Measurements from ENCODE around the gene MCC. TPM values are rescaled to one million over a fixed set of nuclear protein-coding genes. Genes with fewer than 3 reads are reported as not detected.

Gene MCC
- total RNA-seq, 1 donor from 2014 or later = 33.9 TPM

DNA sequence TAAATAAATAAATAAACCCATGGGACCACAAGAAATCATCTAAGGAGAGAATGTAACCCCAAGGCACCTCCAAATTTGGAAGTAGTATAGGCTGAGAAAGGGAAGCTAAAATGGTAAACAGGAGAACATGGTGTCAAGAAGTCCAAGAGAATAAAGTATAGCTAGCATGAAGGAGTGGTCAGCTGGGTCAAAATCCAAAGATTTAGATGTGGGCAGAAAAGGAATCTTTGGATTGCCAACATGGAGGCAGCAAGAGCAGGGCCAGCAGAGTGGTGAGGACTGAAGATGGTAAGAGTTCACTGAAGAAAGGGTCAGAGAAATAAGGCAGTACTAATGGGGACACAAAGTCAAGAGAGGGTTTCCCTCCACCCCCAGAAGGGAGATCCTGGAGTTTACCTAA is 106.5 kb downstream of the MCC start:
- no peaks in the 10 kb centered on the region for H3K9me3 Mint-ChIP-seq
- H3K27me3 Mint-ChIP-seq (ENCODE audit: low read depth) = no peaks in the 10 kb centered on the region
- peaks cover 20% of the 10 kb centered on the region for H3K4me1 Mint-ChIP-seq
- no peak for DNase-seq (ENCODE audit: low spot score in 2 of 2, unreplicated experiment in 2 of 2)
- no peaks in the 10 kb centered on the region for H3K36me3 Mint-ChIP-seq
- TF ChIP-seq, protein P1, sequence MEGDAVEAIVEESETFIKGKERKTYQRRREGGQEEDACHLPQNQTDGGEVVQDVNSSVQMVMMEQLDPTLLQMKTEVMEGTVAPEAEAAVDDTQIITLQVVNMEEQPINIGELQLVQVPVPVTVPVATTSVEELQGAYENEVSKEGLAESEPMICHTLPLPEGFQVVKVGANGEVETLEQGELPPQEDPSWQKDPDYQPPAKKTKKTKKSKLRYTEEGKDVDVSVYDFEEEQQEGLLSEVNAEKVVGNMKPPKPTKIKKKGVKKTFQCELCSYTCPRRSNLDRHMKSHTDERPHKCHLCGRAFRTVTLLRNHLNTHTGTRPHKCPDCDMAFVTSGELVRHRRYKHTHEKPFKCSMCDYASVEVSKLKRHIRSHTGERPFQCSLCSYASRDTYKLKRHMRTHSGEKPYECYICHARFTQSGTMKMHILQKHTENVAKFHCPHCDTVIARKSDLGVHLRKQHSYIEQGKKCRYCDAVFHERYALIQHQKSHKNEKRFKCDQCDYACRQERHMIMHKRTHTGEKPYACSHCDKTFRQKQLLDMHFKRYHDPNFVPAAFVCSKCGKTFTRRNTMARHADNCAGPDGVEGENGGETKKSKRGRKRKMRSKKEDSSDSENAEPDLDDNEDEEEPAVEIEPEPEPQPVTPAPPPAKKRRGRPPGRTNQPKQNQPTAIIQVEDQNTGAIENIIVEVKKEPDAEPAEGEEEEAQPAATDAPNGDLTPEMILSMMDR (IDR thresholded peaks at IDR 0.05; ENCODE audit: unreplicated experiment) = no peak
- no peak overlapping the region for H3K27ac Mint-ChIP-seq
- no peak overlapping the region for H3K4me3 Mint-ChIP-seq

DNA sequence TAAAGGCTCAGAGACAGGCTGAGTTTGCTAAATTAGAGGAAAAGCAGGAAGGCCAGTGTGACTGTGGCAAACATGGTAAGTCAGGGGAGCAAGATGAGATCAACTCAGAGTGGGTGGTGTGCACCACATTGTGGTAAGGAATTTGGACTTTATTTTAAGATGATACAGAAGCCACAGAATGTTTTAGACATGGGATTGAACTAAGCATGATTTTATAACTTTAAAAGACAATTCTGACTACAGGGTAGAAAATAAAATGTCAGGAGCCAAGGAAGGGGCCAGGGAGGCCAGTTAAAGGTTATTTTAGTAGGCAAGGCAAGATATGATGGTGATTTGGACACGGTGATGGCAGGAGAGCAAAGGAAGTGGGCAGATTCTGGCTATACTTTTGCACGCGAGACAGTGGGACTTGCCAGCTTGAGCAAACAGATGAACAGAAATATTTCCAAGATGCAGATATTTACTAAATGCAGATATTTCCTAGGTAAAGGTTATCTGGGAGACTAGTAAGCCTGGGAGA is 107.4 kb downstream of the MCC start:
- H3K4me1 Mint-ChIP-seq = peaks cover 20% of the 10 kb centered on the region
- H3K4me3 Mint-ChIP-seq = no peak overlapping the region
- no peaks in the 10 kb centered on the region for H3K27me3 Mint-ChIP-seq (ENCODE audit: low read depth)
- TF ChIP-seq, protein P1 (IDR thresholded peaks at IDR 0.05; ENCODE audit: unreplicated experiment) = no peak
- no peak overlapping the region for H3K27ac Mint-ChIP-seq
- H3K9me3 Mint-ChIP-seq = no peaks in the 10 kb centered on the region
- DNase-seq (ENCODE audit: low spot score in 2 of 2, unreplicated experiment in 2 of 2) = no peak
- no peaks in the 10 kb centered on the region for H3K36me3 Mint-ChIP-seq

DNA sequence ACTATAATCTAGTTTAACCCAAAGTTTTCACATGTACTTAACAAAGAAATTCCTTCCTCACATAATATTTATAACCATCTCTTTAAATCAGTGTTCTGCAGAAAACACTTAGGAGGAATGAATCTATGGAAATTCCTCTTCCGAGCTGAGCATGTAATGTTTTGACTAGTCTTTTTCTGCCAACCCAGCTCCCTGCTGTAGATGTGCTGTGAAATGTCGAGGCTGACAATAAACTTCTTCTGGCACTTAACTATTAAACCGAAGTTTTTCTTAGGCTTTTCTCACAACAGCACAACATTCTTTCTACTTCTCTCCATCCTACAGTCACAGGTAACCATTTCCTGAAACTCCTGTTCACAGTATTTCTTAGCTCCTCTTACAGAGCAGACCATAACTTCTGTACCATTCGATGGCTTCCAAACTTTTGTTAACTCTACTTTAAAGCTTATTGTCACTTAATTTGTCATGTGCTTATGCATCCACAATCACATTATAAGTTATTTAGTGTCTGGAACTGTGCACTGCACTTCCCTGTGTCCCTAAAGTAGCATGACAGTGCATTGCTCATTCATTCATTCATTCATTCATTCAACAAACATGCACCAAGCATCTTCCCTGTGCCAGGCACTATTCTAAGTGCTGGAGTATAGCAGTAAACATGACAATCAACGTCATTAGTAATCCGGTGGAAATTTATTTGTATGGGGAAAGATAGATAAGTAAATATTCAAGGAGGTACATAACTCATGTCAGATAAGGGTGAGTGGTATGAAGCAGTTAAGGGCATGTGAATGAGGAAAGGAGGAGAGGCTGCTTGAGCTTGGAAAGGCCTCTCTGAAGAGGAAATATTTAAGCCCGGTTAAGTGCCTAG is 108.1 kb downstream of the MCC start:
- H3K4me1 Mint-ChIP-seq = peaks cover 20% of the 10 kb centered on the region
- no peaks in the 10 kb centered on the region for H3K27me3 Mint-ChIP-seq (ENCODE audit: low read depth)
- H3K36me3 Mint-ChIP-seq = no peaks in the 10 kb centered on the region
- no peak overlapping the region for H3K4me3 Mint-ChIP-seq
- H3K27ac Mint-ChIP-seq = peak overlapping the region; percentile 9
- H3K9me3 Mint-ChIP-seq = no peaks in the 10 kb centered on the region
- no peak for DNase-seq (ENCODE audit: low spot score in 2 of 2, unreplicated experiment in 2 of 2)
- TF ChIP-seq, protein P1 (IDR thresholded peaks at IDR 0.05; ENCODE audit: unreplicated experiment) = no peak

DNA sequence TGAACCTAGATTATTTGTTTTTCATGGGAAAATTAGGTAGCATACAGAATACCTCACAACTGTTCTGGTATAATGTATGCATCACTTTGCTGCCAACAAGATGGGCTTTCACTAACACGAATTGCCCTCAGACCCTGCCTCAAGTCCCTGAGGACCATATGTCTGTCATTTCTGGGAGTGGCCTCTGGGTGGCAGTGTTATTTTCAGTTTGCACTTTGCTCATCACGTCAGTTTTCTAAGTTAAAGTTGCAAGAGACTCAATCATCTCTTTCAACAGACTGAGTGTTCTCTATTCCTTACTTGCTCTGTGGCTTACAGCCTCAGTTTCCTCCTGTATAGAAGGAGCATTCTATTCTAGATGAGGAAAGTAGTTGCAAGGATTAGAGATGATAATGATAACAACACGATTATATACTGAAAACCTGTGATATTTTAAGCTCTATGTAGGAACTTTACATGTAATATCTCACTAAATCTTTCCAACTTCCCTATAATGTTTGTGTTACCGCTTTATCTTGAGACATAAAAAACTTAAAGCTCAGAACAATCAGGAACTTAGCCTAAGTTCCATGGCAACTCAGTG is 109.2 kb downstream of the MCC start:
- no peaks in the 10 kb centered on the region for H3K27me3 Mint-ChIP-seq (ENCODE audit: low read depth)
- TF ChIP-seq, protein P1 (IDR thresholded peaks at IDR 0.05; ENCODE audit: unreplicated experiment) = peak; percentile 73
- no peaks in the 10 kb centered on the region for H3K9me3 Mint-ChIP-seq
- H3K4me1 Mint-ChIP-seq = peaks cover 20% of the 10 kb centered on the region
- no peak overlapping the region for H3K4me3 Mint-ChIP-seq
- DNase-seq (ENCODE audit: low spot score in 2 of 2, unreplicated experiment in 2 of 2) = peak in 1 of 2 experiments; percentile 54
- no peak overlapping the region for H3K27ac Mint-ChIP-seq
- H3K36me3 Mint-ChIP-seq = no peaks in the 10 kb centered on the region

DNA sequence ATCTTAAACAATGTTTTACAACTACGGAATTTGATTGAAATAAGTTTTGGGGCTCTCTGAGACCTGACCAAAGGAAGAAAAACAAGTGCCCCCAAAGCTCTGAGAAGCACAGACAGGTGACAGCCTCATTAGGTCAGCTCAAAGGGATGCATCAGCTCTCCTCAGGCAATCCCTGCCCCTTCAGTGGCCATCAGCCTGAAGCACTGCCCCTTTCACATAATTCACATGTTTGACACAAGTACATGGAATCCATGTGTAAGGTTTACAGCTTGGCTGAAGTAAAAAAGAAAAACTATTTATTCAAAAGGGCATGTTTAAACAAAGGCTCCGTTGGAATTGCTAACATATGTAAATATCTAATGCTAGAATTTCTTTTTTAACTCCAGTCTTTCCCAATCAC is 109.7 kb downstream of the MCC start:
- no peak overlapping the region for H3K27ac Mint-ChIP-seq
- H3K27me3 Mint-ChIP-seq (ENCODE audit: low read depth) = no peaks in the 10 kb centered on the region
- no peak for DNase-seq (ENCODE audit: low spot score in 2 of 2, unreplicated experiment in 2 of 2)
- no peaks in the 10 kb centered on the region for H3K9me3 Mint-ChIP-seq
- peaks cover 20% of the 10 kb centered on the region for H3K4me1 Mint-ChIP-seq
- H3K36me3 Mint-ChIP-seq = no peaks in the 10 kb centered on the region
- H3K4me3 Mint-ChIP-seq = no peak overlapping the region
- TF ChIP-seq, protein P1 (IDR thresholded peaks at IDR 0.05; ENCODE audit: unreplicated experiment) = no peak

Measured in mesothelial cell of epicardium (in vitro differentiated cells).